Ascending aorta (tissue), 2 donors: ENCODE measurements around the gene OR5B3. TPM values are rescaled to one million over a fixed set of nuclear protein-coding genes. Genes with fewer than 3 reads are reported as not detected.
"Not testable (repeated sequence)": the region's sequence is repeated elsewhere in the genome, so short reads cannot be mapped to it uniquely, and the experiment has no call there.

Experiments
- DNase-seq, 2 donors: peaks; one replicate each; pipeline ENCODE4 v3.0.0-alpha.2; 2019; ENCODE audit warnings: low spot score in 2 of 2
- H3K27ac ChIP-seq, 2 donors: fragments of 200-600 bp; sonication (generic); one replicate each; pipeline ENCODE4 v1.5.1; 2016 to 2017; ENCODE audit warnings: mild to moderate bottlenecking in 1 of 2
- H3K27me3 ChIP-seq: fragments of 200-600 bp; sonication (generic); one replicate; pipeline ENCODE4 v1.5.1; 2017
- H3K36me3 ChIP-seq, 2 donors: fragments of 200-600 bp; sonication (generic); one replicate each; pipeline ENCODE4 v1.5.1; 2016
- H3K4me1 ChIP-seq, 2 donors: fragments of 200-600 bp; sonication (generic); one replicate each; pipeline ENCODE4 v1.5.1; 2016 to 2017; ENCODE audit warnings: mild to moderate bottlenecking in 1 of 2
- H3K4me3 ChIP-seq, 2 donors: fragments of 200-600 bp; sonication (generic); one replicate each; pipeline ENCODE4 v1.5.1; 2016 to 2017; ENCODE audit warnings: mild to moderate bottlenecking in 1 of 2
- H3K9me3 ChIP-seq, 2 donors: fragments of 200-600 bp; sonication (generic); one replicate each; pipeline ENCODE4 v1.5.1; 2016
- intact Hi-C: fragments of 100-400 bp; cut with DNase I; formaldehyde crosslinking; loops from one replicate; pipeline ENCODE4 v1.15.1; 2023
- total RNA-seq: library from RNA; depleted of rRNA; stranded (reverse); fragments of >200 nt; gene quantifications from one replicate; pipeline ENCODE4 v1.1.0, GENCODE V29; 2016
- TF ChIP-seq, protein P1 (sequence below), 3 experiments: fragments of 200-600 bp in 2 of 3; fragments of 450-650 bp in 1 of 3; sonication (generic) in 2 of 3; IDR thresholded peaks; one replicate each; pipeline ENCODE4 v1.5.1; 2016 to 2019; ENCODE audit warnings: antibody characterized with exemption in 3 of 3, mild to moderate bottlenecking in 1 of 3, moderate library complexity in 1 of 3

The OR5B3 gene
- total RNA-seq, 1 donor from 2014 or later: not detected

DNA sequence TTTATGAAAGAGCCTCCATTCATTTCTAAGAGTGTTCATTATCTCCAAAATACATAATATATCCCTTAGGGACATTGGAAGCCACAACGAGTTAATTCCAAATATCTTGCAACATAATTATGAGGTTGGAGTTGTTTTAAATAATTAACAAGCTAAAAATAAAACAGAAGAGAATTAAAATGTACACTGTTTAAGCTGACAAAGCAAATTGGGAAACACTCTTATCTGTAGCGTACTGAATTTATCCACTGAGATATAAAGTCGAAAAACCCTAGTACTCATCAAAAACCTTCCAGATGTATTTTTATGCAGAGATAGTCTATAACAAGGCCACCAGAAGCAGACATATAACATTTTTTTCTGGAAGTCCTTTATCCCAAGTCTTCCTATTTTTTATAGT is 27.5 kb upstream of the OR5B3 start:
- Histone ChIP-seq H3K27ac (no peak overlapping the region), H3K27me3 (no peaks in the 10 kb centered on the region), H3K9me3 (peaks cover 0 to 3% of the 10 kb centered on the region in 2 donors), H3K4me1 (no peaks in the 10 kb centered on the region), H3K36me3 (no peaks in the 10 kb centered on the region), H3K4me3 (no peak overlapping the region)
- TF ChIP-seq, protein P1, sequence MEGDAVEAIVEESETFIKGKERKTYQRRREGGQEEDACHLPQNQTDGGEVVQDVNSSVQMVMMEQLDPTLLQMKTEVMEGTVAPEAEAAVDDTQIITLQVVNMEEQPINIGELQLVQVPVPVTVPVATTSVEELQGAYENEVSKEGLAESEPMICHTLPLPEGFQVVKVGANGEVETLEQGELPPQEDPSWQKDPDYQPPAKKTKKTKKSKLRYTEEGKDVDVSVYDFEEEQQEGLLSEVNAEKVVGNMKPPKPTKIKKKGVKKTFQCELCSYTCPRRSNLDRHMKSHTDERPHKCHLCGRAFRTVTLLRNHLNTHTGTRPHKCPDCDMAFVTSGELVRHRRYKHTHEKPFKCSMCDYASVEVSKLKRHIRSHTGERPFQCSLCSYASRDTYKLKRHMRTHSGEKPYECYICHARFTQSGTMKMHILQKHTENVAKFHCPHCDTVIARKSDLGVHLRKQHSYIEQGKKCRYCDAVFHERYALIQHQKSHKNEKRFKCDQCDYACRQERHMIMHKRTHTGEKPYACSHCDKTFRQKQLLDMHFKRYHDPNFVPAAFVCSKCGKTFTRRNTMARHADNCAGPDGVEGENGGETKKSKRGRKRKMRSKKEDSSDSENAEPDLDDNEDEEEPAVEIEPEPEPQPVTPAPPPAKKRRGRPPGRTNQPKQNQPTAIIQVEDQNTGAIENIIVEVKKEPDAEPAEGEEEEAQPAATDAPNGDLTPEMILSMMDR (IDR thresholded peaks at IDR 0.05): no peak
- intact Hi-C loops: no loop called here
- DNase-seq: no peak

DNA sequence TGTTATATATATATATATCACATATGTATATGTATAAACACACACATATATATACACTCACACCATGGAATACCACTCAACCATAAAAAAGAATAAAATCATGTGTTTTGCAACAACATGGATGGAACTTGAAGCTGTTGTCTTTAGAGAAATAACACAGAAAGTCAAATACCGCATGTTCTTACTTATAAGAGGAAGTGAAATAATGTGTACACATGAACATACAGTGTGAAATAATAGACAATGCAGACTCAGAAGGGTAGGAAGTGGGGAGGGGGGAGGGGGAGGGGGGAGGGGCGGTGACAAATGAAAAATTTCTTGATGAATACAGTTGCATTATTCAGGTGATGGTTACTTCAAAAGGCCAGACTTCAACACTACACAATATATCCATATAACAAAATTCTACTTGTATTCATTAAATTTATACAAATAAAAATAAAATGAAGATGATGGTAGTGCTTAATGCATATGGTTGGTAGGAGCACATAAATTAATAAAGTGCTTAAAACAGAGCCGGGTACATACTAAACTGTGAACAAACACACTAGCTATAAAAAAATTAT is 27.0 kb upstream of the OR5B3 start:
- no peaks in the 10 kb centered on the region for H3K36me3 ChIP-seq

DNA sequence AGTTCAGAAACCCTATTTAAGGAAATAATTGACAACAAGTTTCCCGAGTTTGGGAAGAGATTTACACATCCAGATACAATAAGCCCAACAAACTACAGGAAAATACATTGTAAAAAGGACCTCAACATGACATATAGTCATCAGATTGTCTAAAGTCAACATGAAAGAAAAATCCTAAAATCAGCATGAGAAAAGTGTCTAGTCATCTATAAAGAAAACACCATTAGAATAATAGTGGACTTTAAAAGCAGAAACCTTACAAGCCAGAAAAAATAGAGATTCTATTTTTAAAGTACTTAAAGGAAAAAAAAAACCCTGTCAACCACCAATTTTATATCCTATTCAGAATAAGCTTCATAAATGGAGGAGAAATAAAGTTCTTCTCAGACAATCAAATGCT is 22.6 kb upstream of the OR5B3 start:
- no peaks in the 10 kb centered on the region for H3K27me3 ChIP-seq
- DNase-seq: no peak
- TF ChIP-seq, protein P1 (IDR thresholded peaks at IDR 0.05): no peak
- intact Hi-C loops: no loop called here
- H3K4me3 ChIP-seq: no peak overlapping the region
- H3K9me3 ChIP-seq: peaks cover 0 to 7% of the 10 kb centered on the region in 2 donors
- no peaks in the 10 kb centered on the region for H3K4me1 ChIP-seq
- H3K36me3 ChIP-seq: no peaks in the 10 kb centered on the region
- no peak overlapping the region for H3K27ac ChIP-seq

More for the DNA sequence above, 27.0 kb upstream of the OR5B3 start:
- Histone ChIP-seq H3K4me1 (no peaks in the 10 kb centered on the region), H3K9me3 (peaks cover 0 to 7% of the 10 kb centered on the region in 2 donors), H3K27me3 (no peaks in the 10 kb centered on the region), H3K4me3 (no peak overlapping the region), H3K27ac (no peak overlapping the region)
- no peak for DNase-seq
- TF ChIP-seq, protein P1 (IDR thresholded peaks at IDR 0.05): no peak
- intact Hi-C loops: no loop called here

DNA sequence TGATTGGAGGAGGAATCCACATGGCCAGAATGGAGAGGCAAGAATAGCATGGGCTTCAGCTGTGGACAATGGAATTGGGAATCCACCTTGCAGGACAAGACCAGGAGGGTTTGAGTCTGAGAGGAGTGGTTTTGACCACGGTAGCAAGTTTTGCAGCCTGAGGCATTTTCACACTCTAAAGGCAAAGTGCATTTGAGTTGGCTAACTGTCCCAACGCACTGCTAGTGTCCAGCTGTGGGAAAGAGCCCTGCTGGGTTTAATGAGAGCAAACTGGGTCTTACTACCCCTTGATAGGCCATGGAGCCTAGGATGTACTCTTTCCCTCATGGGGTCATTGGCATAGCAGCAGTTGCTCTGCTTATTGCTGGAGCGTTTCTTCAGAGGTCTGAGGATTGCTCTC is 21.3 kb upstream of the OR5B3 start, which contains the start of gene OR5B2:
OR5B2 (minus strand) TSS at position 101 of the 400 bp plus-strand sequence. CDS start 4,860 bp downstream, outside the sequence.
- Histone ChIP-seq H3K9me3 (peaks cover 0 to 7% of the 10 kb centered on the region in 2 donors), H3K27ac (no peak within 1 kb of the TSS), H3K4me3 (no peak within 1 kb of the TSS), H3K27me3 (no peaks in the 10 kb centered on the region), H3K4me1 (no peaks in the 10 kb centered on the region), H3K36me3 (no peaks in the 10 kb centered on the region)
- DNase-seq: no peak
- intact Hi-C loops: no loop called here
- TF ChIP-seq, protein P1 (IDR thresholded peaks at IDR 0.05): no peak

DNA sequence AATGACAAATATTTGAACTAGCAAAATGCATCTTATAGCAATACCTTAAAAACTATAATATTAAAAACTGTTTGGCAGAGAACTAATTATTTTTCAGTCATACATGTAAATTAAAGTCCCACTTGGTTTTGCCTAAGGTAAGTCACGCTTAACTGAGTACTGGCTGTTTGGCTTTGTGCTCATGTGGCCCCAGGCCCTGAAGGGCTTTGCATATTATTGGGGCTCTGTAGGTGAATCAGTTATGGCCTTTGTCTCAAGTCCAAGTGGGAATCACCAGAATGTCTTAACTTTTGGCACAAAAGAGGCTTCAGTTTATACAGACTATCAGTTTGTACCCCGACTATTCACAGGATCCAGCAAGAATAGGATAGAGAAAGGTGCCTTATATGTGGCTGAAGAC is 7.1 kb downstream of the OR5B3 start:
- H3K27me3 ChIP-seq, intact Hi-C loops: not testable (repeated sequence)

DNA sequence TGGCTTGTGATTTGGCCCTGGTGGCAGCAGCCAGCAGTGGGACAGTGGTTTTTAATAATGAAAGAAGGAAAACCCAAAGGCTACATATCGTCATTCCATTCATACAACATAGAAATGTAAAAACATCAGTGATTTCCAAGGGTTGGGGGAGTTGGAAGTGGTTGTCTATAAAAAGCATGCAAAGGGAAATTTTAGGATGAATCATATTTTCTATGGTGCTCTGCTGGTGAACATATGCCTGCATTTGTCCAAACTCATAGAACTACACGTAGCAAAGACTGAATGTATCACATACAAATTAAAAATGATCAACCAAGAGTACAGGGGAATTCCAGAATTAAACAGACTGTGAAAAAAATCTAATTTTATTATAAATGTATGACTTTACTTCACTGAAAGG is 11.1 kb downstream of the OR5B3 start:
- Histone ChIP-seq H3K4me3 (no peak overlapping the region), H3K4me1 (peaks cover 0 to 3% of the 10 kb centered on the region in 2 donors), H3K27ac (no peak overlapping the region), H3K9me3 (no peaks in the 10 kb centered on the region), H3K27me3 (no peaks in the 10 kb centered on the region), H3K36me3 (no peaks in the 10 kb centered on the region)
- DNase-seq: no peak
- intact Hi-C loops: no loop called here
- TF ChIP-seq, protein P1 (IDR thresholded peaks at IDR 0.05): no peak

More for the DNA sequence above, 7.1 kb downstream of the OR5B3 start:
- H3K4me1 ChIP-seq, H3K9me3 ChIP-seq, H3K36me3 ChIP-seq, H3K27ac ChIP-seq, DNase-seq, H3K4me3 ChIP-seq: not testable (repeated sequence)
